ENCODE measurements around the gene KRTAP5-8.

- no peak for TF ChIP-seq CTCF (conservative IDR thresholded peaks at IDR 0.05; ENCODE audit: low read depth, low read length)
- no peak for TF ChIP-seq ELK1 (IDR thresholded peaks at IDR 0.05; ENCODE audit: borderline replicate concordance, low read depth, low read length)
- no peak for TF ChIP-seq RCOR1 (IDR thresholded peaks at IDR 0.05; ENCODE audit: insufficient replicate concordance, low read length)
These were observed 18.3 kb upstream of the KRTAP5-8 start for GRCh38 chr11:71519546-71519945.
